Femur (tissue), 1 donor: Measurements from ENCODE around the gene CCN2.
"Not testable (repeated sequence)": the region's sequence is repeated elsewhere in the genome, so short reads cannot be mapped to it uniquely, and the experiment has no call there.

ENCODE experiments used
- DNase-seq: peaks from one replicate; pipeline ENCODE4 v3.0.0-alpha.2; 2017

The CCN2 gene

DNA sequence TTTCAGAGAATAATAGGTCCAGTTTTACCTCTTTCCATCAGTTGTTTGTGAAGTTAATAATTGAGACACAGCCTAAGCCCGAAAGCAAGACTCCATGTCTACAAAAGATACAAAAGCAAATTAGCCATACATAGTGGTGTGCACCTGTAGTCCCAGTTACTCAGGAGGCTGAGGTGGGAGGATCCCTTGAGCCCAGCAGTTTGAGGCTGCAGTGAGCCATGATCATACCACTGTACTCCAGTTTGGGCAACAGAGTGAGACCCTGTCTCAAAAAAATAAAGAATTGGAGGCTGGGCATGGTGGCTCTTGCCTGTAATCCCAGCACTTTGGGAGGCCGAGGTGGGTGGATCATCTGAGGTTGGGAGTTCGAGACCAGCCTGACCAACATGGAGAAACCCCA lies 42.4 kb downstream of the CCN2 start:
- DNase-seq, result not testable (repeated sequence)

DNA sequence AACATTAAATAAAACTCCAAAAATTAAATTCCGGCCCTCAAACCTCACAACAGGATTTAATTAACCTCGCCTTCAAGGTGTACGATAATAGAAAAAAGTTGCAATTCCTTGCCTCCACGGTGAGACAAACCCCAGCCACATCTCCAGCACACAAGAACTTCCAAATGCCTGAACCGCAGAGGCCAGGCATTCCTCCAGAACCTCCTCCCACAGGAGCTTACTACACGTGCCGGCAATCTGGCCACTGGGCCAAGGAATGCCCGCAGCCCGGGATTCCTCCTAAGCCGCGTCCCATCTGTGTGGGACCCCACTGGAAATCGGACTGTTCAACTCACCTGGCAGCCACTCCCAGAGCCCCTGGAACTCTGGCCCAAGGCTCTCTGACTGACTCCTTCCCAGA lies 47.4 kb downstream of the CCN2 start:
- not testable (repeated sequence) for DNase-seq

DNA sequence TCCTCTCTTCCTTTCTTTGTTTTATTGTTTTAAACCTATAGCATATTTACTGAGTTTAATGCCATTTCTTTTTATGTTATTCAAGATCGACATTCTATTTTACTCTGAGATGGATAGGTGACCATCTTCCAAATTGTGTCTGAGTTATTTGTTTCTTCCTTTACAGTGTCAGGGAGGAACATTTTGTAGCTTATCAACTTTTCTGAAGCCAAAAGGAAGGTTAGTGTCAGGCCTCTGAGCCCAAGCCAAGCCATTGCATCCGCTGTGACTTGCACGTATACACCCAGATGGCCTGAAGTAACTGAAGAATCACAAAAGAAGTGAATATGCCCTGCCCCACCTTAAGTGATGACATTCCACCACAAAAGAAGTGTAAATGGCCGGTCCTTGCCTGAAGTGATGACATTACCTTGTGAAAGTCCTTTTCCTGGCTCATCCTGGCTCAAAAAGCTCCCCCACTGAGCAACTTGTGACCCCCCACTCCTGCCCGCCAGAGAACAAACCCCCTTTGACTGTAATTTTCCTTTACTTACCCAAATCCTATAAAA lies 49.8 kb downstream of the CCN2 start:
- not testable (repeated sequence) for DNase-seq

DNA sequence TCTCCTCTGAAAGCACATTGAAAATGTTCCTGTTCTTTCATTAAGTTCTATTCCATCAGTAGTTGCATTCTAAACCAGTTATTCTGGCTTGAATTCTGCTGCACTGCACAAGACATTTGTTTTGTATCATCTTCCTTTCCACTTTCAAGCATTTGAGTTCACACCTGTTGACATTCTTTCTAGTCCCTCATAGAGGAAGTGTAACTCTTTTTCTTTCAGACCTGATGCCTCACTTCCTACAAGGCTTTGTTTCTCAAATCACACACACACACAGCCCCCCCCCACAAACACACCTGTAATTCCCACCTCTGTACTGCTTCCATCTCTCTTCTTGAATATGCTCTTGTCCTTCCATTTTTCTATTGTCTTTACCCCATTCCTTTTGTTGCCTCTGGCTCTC lies 50.9 kb downstream of the CCN2 start:
- DNase-seq, result no peak

DNA sequence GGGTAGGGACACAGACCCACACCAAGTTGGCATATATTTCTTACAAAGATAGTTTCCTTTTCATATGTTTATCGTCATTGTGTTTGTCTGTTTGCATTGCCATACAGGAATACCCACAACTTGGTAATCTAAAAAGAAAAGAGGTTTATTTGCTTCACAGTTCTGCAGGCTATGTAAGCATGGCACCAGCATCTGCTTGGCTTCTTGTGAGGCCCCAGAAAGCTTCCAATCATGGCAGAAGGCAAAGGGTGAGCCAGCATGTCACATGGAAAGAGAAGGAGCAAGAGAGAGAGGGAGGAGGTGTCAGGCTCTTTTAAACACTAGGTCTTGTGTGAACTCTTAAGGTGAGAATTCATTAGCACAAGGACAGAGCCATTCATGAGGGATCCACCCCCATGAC lies 52.5 kb downstream of the CCN2 start:
- no peak for DNase-seq
